HepG2 (cell line): ENCODE data around the gene MXD1. TPM values are rescaled to one million over a fixed set of nuclear protein-coding genes. Genes with fewer than 3 reads are reported as not detected.
A peak's percentile ranks its signal among the peaks of the same experiment; 100 is the strongest.

ENCODE experiments used
- HCFC1 ChIP-seq: fragments of 150-350 bp; IDR thresholded peaks from 2 replicates; pipeline ENCODE4 v1.6.1; 2014; ENCODE audit warnings: low read depth, low read length
- KDM2A ChIP-seq: sonication (generic); formaldehyde crosslinking; IDR thresholded peaks from 2 replicates; pipeline ENCODE4 v1.4.0; 2020; ENCODE audit warnings: low read depth, missing genetic modification reagents, borderline replicate concordance
- NFATC3 ChIP-seq: sonication (generic); formaldehyde crosslinking; IDR thresholded peaks from 2 replicates; pipeline ENCODE4 v1.5.1; 2020; ENCODE audit warnings: mild to moderate bottlenecking, missing genetic modification reagents
- ONECUT2 ChIP-seq: sonication (generic); formaldehyde crosslinking; IDR thresholded peaks from 2 replicates; pipeline ENCODE4 v1.4.0; 2020; ENCODE audit warnings: missing genetic modification reagents
- POLR2A ChIP-seq, 2 experiments: IDR thresholded peaks; 2 replicates each; pipeline ENCODE4 v1.6.1; 2011; ENCODE audit warnings: low read depth in 2 of 2, low read length in 2 of 2, mild to moderate bottlenecking in 1 of 2, moderate library complexity in 1 of 2; ENCODE audit not compliant: insufficient read depth in 1 of 2
- SNRNP70 ChIP-seq: fragments of 200-400 bp; formaldehyde crosslinking; IDR thresholded peaks from 2 replicates; pipeline ENCODE4 v1.6.1; 2017; ENCODE audit warnings: mild to moderate bottlenecking, low read depth, low read length, moderate library complexity
- SP5 ChIP-seq: IDR thresholded peaks from 2 replicates; pipeline ENCODE4 v1.6.1; 2016; ENCODE audit warnings: low read depth, borderline replicate concordance
- TMF1 ChIP-seq: sonication (generic); formaldehyde crosslinking; IDR thresholded peaks from 2 replicates; pipeline ENCODE4 v1.8.1; 2022; ENCODE audit warnings: low read depth, missing genetic modification reagents
- ZFP37 ChIP-seq: sonication (generic); formaldehyde crosslinking; IDR thresholded peaks from 2 replicates; pipeline ENCODE4 v1.4.0; 2020; ENCODE audit warnings: missing genetic modification reagents, borderline replicate concordance
- ZFYVE20 ChIP-seq: sonication (generic); formaldehyde crosslinking; IDR thresholded peaks from 2 replicates; pipeline ENCODE4 v1.8.0; 2023; ENCODE audit warnings: low read depth, mild to moderate bottlenecking, moderate library complexity, missing genetic modification reagents, borderline replicate concordance
- ZNF232 ChIP-seq: sonication (generic); formaldehyde crosslinking; IDR thresholded peaks from 2 replicates; pipeline ENCODE4 v1.4.0; 2020; ENCODE audit warnings: missing genetic modification reagents, borderline replicate concordance
- ZNF253 ChIP-seq: sonication (generic); formaldehyde crosslinking; IDR thresholded peaks from 2 replicates; pipeline ENCODE4 v1.8.0; 2022; ENCODE audit warnings: mild to moderate bottlenecking, missing genetic modification reagents, borderline replicate concordance
- ZNF256 ChIP-seq: sonication (generic); formaldehyde crosslinking; conservative IDR thresholded peaks from 2 replicates; pipeline ENCODE4 v1.4.0; 2020; ENCODE audit warnings: missing genetic modification reagents
- ZNF660 ChIP-seq: sonication (generic); formaldehyde crosslinking; IDR thresholded peaks from 2 replicates; pipeline ENCODE4 v1.5.1; 2020; ENCODE audit warnings: mild to moderate bottlenecking, low read depth, missing genetic modification reagents, borderline replicate concordance
- ZNF703 ChIP-seq: sonication (generic); formaldehyde crosslinking; IDR thresholded peaks from 2 replicates; pipeline ENCODE4 v1.5.1; 2020; ENCODE audit warnings: missing genetic modification reagents, mild to moderate bottlenecking, moderate library complexity, borderline replicate concordance
- ZNF766 ChIP-seq: sonication (generic); formaldehyde crosslinking; IDR thresholded peaks from 2 replicates; pipeline ENCODE4 v1.5.0; 2020; ENCODE audit warnings: missing genetic modification reagents, borderline replicate concordance
- polyA plus RNA-seq, 8 experiments: library from polyadenylated mRNA; depleted of rRNA in 3 of 8; stranded (reverse) in 7 of 8; unstranded in 1 of 8; fragments of >200 nt; fragmentation: Illumina TruSeq in 4 of 8; extraction: Trizol in 4 of 8; gene quantifications; 2 replicates each; pipeline versions ENCODE4 v1.2.1 to v1.2.3, GENCODE V29; 2011 to 2016; ENCODE audit warnings: low read depth in 4 of 8, missing spikeins in 1 of 8, mixed read lengths in 1 of 8; ENCODE audit not compliant: insufficient read depth in 1 of 8
- total RNA-seq, 5 experiments: library from RNA; depleted of rRNA; stranded (reverse); fragments of >200 nt; fragmentation: Illumina TruSeq; extraction: Trizol; gene quantifications; 2 replicates each; pipeline ENCODE4 v1.2.3, GENCODE V29; 2016; ENCODE audit warnings: low read depth in 1 of 5
- TF ChIP-seq, protein P1 (sequence below): sonication (generic); formaldehyde crosslinking; IDR thresholded peaks from 2 replicates; pipeline ENCODE4 v1.5.0; 2020; ENCODE audit warnings: missing genetic modification reagents
- TF ChIP-seq, protein P2 (sequence below): sonication (generic); formaldehyde crosslinking; IDR thresholded peaks from 2 replicates; pipeline ENCODE4 v1.4.0; 2020; ENCODE audit warnings: missing genetic modification reagents
- TF ChIP-seq, protein P3 (sequence below): sonication (generic); formaldehyde crosslinking; IDR thresholded peaks from 2 replicates; pipeline ENCODE4 v1.8.0; 2022; ENCODE audit warnings: missing genetic modification reagents, mild to moderate bottlenecking, borderline replicate concordance
- TF ChIP-seq, protein P4 (sequence below): sonication (generic); formaldehyde crosslinking; IDR thresholded peaks from 2 replicates; pipeline ENCODE4 v1.4.0; 2020; ENCODE audit warnings: missing genetic modification reagents
- TF ChIP-seq, protein P5 (sequence below): sonication (generic); formaldehyde crosslinking; conservative IDR thresholded peaks from 2 replicates; pipeline ENCODE4 v1.5.0; 2020; ENCODE audit warnings: missing genetic modification reagents

Gene MXD1
- total and polyA plus RNA-seq, 2 of the 13 experiments (the other 11 are each of a cell fraction or from before 2014, with no cell fraction given): 6.4 to 14.9 TPM

DNA sequence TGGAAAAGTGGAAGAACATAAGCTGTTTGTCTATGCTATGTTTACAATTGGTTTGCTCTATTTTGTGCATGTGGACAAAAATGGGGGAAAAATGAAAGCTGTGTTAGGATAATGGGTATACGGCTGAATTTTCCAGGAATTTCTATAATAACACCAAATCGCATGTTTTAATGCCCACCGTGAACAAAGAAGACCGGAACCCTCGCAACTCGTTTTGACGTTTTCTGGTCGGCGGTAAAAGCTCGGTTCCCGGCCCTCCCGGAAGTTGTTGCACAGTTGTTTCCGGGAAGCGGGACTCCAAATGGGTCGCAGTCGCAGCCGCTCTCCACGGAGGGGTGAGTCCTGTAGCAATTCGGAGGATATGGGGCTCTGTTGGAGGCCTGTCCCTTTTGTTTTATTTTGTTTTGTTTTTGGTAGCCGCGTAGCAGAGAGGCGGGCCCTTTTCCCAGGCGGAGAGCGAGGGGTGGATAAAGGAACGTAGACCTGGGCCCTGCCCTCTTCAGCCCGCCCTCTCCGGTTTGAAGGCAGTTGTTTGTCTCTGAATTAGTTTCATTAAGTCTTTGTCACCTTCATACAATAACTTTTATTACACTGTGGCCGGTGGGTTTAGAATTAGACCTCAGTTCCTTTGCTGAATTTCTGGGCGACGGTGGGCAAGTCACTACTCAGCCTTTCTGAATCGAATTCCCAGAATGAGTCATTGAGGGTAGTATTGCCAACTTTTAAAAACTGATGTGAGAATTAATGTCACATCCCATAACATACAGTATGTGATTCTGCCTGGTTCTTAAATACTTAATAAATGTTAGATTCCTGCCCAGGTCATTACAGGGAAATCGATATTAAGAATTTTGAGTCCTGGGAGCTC lies 21.0 kb upstream of the MXD1 start, which contains the start of gene SNRNP27 (continued):
- 0 out of 2 replicates have a peak, but pooled peaks have one; percentile 69 for TF ChIP-seq ZNF253 (CRISPR knock-in tag)
- TF ChIP-seq ZNF256 (CRISPR knock-in tag): peak; percentile 98; the same call in 1 of the 2 replicates
- TF ChIP-seq, protein P1, sequence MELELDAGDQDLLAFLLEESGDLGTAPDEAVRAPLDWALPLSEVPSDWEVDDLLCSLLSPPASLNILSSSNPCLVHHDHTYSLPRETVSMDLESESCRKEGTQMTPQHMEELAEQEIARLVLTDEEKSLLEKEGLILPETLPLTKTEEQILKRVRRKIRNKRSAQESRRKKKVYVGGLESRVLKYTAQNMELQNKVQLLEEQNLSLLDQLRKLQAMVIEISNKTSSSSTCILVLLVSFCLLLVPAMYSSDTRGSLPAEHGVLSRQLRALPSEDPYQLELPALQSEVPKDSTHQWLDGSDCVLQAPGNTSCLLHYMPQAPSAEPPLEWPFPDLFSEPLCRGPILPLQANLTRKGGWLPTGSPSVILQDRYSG (CRISPR knock-in tag): peak; percentile 95
- TF ChIP-seq, protein P2, sequence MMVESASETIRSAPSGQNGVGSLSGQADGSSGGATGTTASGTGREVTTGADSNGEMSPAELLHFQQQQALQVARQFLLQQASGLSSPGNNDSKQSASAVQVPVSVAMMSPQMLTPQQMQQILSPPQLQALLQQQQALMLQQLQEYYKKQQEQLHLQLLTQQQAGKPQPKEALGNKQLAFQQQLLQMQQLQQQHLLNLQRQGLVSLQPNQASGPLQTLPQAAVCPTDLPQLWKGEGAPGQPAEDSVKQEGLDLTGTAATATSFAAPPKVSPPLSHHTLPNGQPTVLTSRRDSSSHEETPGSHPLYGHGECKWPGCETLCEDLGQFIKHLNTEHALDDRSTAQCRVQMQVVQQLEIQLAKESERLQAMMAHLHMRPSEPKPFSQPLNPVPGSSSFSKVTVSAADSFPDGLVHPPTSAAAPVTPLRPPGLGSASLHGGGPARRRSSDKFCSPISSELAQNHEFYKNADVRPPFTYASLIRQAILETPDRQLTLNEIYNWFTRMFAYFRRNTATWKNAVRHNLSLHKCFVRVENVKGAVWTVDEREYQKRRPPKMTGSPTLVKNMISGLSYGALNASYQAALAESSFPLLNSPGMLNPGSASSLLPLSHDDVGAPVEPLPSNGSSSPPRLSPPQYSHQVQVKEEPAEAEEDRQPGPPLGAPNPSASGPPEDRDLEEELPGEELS (CRISPR knock-in tag): peak; percentile 81
- TF ChIP-seq ZNF232: peak; percentile 99
- TF ChIP-seq, protein P3, sequence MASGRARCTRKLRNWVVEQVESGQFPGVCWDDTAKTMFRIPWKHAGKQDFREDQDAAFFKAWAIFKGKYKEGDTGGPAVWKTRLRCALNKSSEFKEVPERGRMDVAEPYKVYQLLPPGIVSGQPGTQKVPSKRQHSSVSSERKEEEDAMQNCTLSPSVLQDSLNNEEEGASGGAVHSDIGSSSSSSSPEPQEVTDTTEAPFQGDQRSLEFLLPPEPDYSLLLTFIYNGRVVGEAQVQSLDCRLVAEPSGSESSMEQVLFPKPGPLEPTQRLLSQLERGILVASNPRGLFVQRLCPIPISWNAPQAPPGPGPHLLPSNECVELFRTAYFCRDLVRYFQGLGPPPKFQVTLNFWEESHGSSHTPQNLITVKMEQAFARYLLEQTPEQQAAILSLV (CRISPR knock-in tag): peak; percentile 92
- TF ChIP-seq HCFC1: peak; percentile 57; the same call in 1 of the 2 replicates
- TF ChIP-seq, protein P4, sequence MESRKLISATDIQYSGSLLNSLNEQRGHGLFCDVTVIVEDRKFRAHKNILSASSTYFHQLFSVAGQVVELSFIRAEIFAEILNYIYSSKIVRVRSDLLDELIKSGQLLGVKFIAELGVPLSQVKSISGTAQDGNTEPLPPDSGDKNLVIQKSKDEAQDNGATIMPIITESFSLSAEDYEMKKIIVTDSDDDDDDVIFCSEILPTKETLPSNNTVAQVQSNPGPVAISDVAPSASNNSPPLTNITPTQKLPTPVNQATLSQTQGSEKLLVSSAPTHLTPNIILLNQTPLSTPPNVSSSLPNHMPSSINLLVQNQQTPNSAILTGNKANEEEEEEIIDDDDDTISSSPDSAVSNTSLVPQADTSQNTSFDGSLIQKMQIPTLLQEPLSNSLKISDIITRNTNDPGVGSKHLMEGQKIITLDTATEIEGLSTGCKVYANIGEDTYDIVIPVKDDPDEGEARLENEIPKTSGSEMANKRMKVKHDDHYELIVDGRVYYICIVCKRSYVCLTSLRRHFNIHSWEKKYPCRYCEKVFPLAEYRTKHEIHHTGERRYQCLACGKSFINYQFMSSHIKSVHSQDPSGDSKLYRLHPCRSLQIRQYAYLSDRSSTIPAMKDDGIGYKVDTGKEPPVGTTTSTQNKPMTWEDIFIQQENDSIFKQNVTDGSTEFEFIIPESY (CRISPR knock-in tag): peak; percentile 65
- TF ChIP-seq ZNF660 (CRISPR knock-in tag): peak; percentile 31; the same call in 1 of the 2 replicates
- peak; percentile 45; the same call in 1 of the 2 replicates for TF ChIP-seq ZFP37 (CRISPR knock-in tag)
- peak; percentile 97 for TF ChIP-seq ZNF766 (CRISPR knock-in tag)
- peak; percentile 82 for TF ChIP-seq TMF1
- TF ChIP-seq POLR2A (IDR thresholded peaks at IDR 0.05; ENCODE audit: insufficient read depth in 1 of 2, low read depth in 2 of 2, low read length in 2 of 2): peak; percentile 77 to 78
- no peak for TF ChIP-seq ZNF703 (CRISPR knock-in tag)
- no peak for TF ChIP-seq ZFYVE20 (CRISPR knock-in tag)
- peak; percentile 67 for TF ChIP-seq ONECUT2 (CRISPR knock-in tag)
- no peak; the same call in 1 of the 2 replicates for TF ChIP-seq NFATC3
- TF ChIP-seq SNRNP70: no peak
- peak; percentile 98 for TF ChIP-seq KDM2A (CRISPR knock-in tag)
- TF ChIP-seq SP5 (CRISPR knock-in tag): peak; percentile 45; the same call in 1 of the 2 replicates
- TF ChIP-seq, protein P5, sequence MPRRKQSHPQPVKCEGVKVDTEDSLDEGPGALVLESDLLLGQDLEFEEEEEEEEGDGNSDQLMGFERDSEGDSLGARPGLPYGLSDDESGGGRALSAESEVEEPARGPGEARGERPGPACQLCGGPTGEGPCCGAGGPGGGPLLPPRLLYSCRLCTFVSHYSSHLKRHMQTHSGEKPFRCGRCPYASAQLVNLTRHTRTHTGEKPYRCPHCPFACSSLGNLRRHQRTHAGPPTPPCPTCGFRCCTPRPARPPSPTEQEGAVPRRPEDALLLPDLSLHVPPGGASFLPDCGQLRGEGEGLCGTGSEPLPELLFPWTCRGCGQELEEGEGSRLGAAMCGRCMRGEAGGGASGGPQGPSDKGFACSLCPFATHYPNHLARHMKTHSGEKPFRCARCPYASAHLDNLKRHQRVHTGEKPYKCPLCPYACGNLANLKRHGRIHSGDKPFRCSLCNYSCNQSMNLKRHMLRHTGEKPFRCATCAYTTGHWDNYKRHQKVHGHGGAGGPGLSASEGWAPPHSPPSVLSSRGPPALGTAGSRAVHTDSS (CRISPR knock-in tag): no peak
